ENCODE data around the gene CCNQ. TPM values are rescaled to one million over a fixed set of nuclear protein-coding genes. Genes with fewer than 3 reads are reported as not detected.

Gene CCNQ
- total and polyA plus RNA-seq, 3 donors from 2014 or later = 19.6 to 27.6 (median 26.9) TPM

DNA sequence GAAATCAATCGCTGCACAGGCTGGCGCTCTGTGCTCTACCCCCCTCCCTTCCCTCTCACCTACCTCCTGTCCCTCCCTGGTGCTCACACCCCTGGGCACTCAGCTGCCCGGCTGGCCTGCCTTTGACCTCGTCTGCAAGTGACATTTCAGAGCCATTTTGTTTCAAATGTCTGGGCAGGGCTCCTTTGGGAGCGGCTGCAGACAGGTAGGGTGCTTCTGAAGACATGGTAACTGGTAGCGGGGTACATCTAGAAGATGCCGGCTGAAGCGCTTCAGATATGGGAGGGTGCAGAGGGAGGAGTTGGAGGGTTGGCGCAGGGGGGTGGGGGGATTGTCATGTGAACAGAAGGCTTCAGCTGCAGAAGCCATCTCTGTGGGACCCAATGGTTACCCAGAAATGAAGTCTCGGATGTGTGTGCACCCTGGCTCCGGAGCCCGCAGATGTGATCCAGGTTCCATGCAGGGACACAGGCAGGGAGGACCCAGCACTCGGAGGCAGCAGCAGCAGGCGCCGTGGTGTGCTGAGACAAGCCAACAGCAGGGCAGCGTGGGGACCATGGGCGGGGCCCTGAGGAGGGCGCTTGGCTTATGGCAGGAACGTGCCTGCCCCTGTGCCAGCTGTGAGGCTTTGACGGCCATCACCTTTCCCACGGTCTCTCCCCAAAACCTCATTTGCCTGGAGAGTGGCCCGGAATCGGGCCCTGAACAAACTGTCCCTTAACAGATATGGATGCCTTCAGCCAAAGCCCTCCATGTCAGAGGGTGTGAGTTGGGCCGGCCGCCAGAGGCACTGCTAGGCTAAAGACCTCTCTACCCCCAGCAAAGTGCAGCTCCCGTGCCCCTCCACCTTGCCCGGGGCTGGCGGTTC, 40.5 kb upstream of the CCNQ start:
- Histone ChIP-seq H3K4me3 (no peak overlapping the region), H3K4me1 (no peaks in the 10 kb centered on the region), H3K27ac (no peak overlapping the region), H3K9me3 (no peaks in the 10 kb centered on the region), H3K27me3 (no peaks in the 10 kb centered on the region), H3K36me3 (ENCODE audit: low read depth, missing control alignments) (no peaks in the 10 kb centered on the region)
- DNase-seq = no peak
- TF ChIP-seq POLR2A (IDR thresholded peaks at IDR 0.05) (no peak), CTCF (IDR thresholded peaks at IDR 0.05) (no peak)
- intact Hi-C loops (cut with DNase I; ENCODE audit: low total_unique reads) = no loop called here
- 84 to 95% methylated on average over 9 to 21 of the region's 28 CpGs for WGBS, 2 donors

DNA sequence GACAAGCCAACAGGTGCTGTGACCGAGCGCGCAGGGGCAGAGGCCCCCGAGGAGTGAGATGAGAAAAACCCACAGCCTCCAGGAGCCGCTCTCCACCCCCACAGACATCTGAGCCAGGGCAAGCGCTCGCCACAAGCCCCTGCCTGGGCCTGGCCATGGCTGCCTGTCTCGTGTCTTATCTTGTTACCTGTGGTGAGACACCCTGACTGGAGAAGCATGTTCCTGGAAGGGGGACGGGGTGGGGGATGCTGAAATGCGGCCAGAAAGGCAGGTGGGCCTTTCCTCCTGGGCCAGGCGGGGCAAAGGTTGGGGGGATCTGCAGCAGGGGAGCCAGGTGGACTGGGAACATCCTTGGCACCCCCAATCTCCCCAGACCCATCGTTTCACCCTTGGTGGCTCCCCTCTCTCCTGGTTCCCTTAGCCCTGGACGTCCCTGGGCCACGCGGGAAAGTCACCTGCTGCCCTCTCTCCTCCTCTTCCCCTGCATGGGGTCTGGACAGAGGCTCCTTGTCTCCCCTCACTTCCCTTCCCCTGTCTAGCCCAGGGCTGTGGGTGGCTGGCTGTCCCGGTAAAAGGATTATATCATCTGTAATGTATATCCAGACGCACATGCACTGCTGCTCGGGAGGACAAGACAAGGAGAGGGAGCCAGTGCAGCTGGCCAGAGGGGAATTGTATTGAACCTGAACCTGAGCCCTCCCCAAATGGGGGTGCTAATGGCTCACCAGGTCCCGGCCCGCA, 39.7 kb upstream of the CCNQ start:
- intact Hi-C loops (cut with DNase I; ENCODE audit: low total_unique reads) = no loop called here
- Histone ChIP-seq H3K4me1 (no peaks in the 10 kb centered on the region), H3K36me3 (ENCODE audit: low read depth, missing control alignments) (no peaks in the 10 kb centered on the region), H3K27me3 (no peaks in the 10 kb centered on the region), H3K9me3 (no peaks in the 10 kb centered on the region), H3K4me3 (no peak overlapping the region), H3K27ac (no peak overlapping the region)
- DNase-seq = no peak
- no peak for TF ChIP-seq POLR2A (IDR thresholded peaks at IDR 0.05)
- TF ChIP-seq CTCF (IDR thresholded peaks at IDR 0.05) = no peak
- WGBS, 2 donors = 88 to 93% methylated on average over 5 to 16 of the region's 20 CpGs

DNA sequence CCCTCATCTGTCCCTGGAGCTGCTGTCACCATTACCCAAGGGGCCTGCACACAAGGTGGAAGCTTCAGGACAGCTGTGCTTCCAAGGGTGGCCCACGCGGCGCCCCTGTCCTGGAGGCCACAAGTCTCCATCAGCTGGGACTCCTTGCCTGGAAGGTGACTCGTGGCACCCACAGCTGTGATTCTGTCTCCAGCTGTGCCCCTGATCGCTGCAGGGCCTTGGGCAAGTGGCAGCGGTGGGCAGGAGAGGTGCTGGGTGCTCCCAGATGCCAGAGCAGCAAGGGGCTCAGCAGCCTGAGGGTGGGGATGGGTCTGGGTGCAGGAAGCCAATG, 39.1 kb upstream of the CCNQ start:
- DNase-seq = no peak
- Histone ChIP-seq H3K27me3 (no peaks in the 10 kb centered on the region), H3K4me3 (no peak overlapping the region), H3K27ac (no peak overlapping the region), H3K4me1 (no peaks in the 10 kb centered on the region), H3K36me3 (ENCODE audit: low read depth, missing control alignments) (no peaks in the 10 kb centered on the region), H3K9me3 (no peaks in the 10 kb centered on the region)
- no CpG with 5 or more reads among the region's 6 CpGs for WGBS, 2 donors
- TF ChIP-seq CTCF (IDR thresholded peaks at IDR 0.05) (no peak), POLR2A (IDR thresholded peaks at IDR 0.05) (no peak)
- intact Hi-C loops (cut with DNase I; ENCODE audit: low total_unique reads) = no loop called here

GRCh38 chrX:153637121-153638040, 38.4 kb upstream of the CCNQ start:
- no peak overlapping the region for H3K27ac ChIP-seq
- H3K4me3 ChIP-seq = no peak overlapping the region
- 65 to 71% methylated on average over 7 to 21 of the region's 27 CpGs for WGBS, 2 donors
- TF ChIP-seq CTCF (IDR thresholded peaks at IDR 0.05) (no peak), POLR2A (IDR thresholded peaks at IDR 0.05) (no peak)
- intact Hi-C loops (cut with DNase I; ENCODE audit: low total_unique reads) = no loop called here
- no peaks in the 10 kb centered on the region for H3K4me1 ChIP-seq
- no peak for DNase-seq
- no peaks in the 10 kb centered on the region for H3K27me3 ChIP-seq
- H3K36me3 ChIP-seq (ENCODE audit: low read depth, missing control alignments) = no peaks in the 10 kb centered on the region
- no peaks in the 10 kb centered on the region for H3K9me3 ChIP-seq

Data from testis (tissue), 3 donors.